H1 (cell line): ENCODE data around the gene WDR5. TPM values are rescaled to one million over a fixed set of nuclear protein-coding genes. Genes with fewer than 3 reads are reported as not detected.
A peak's percentile ranks its signal among the peaks of the same experiment; 100 is the strongest.

Experiments used
- CTCF ChIA-PET: fragments of 300-600 bp; sonication (Branson Sonifier 250); formaldehyde crosslinking; loops from one replicate; lab custom pipeline; 2021; ENCODE audit not compliant: partially characterized antibody; lab: Charles Lee
- POLR2A ChIA-PET: fragments of 300-600 bp; sonication (Branson Sonifier 250); formaldehyde crosslinking; loops from one replicate; lab custom pipeline; 2021; ENCODE audit warnings: inconsistent platforms; ENCODE audit not compliant: partially characterized antibody; lab: Charles Lee
- DNase-seq, 2 experiments: peaks; one replicate each; pipeline versions ENCODE4 v3.0.0 to v3.0.0-alpha.2; 2010 to 2022; ENCODE audit warnings: low spot score in 2 of 2, low read depth in 1 of 2, mixed read lengths in 1 of 2
- FAIRE-seq: peaks from 2 replicates; lab custom pipeline; 2011; peaks lifted over from hg19 to GRCh38; lab: Jason Lieb, UNC
- H2AFZ ChIP-seq: 2 replicates; pipeline ENCODE4 v1.8.1; 2012; ENCODE audit warnings: low read length, inconsistent platforms
- H2AK5ac ChIP-seq: 2 replicates; pipeline ENCODE4 v1.6.1; 2013; ENCODE audit warnings: low read depth, low read length
- H2BK120ac ChIP-seq: replicated peaks from 2 replicates; pipeline ENCODE3; 2013; ENCODE audit warnings: low read depth, low read length, inconsistent platforms
- H2BK12ac ChIP-seq: 2 replicates; pipeline ENCODE4 v1.6.1; 2013; ENCODE audit warnings: low read depth, low read length
- H2BK15ac ChIP-seq: 2 replicates; pipeline ENCODE4 v1.6.1; 2013; ENCODE audit warnings: low read length
- H2BK20ac ChIP-seq: 2 replicates; pipeline ENCODE4 v1.6.1; 2013; ENCODE audit warnings: low read length
- H2BK5ac ChIP-seq: 2 replicates; pipeline ENCODE4 v1.6.1; 2013; ENCODE audit warnings: low read depth, low read length
- H3K14ac ChIP-seq: 2 replicates; pipeline ENCODE4 v1.6.1; 2013; ENCODE audit warnings: inconsistent platforms; ENCODE audit not compliant: insufficient read length
- H3K18ac ChIP-seq: 2 replicates; pipeline ENCODE4 v1.6.1; 2013; ENCODE audit warnings: low read length; ENCODE audit errors: extremely low read depth
- H3K23ac ChIP-seq: 2 replicates; pipeline ENCODE4 v1.6.1; 2013; ENCODE audit warnings: inconsistent platforms; ENCODE audit not compliant: insufficient read length
- H3K23me2 ChIP-seq: 2 replicates; pipeline ENCODE4 v1.6.1; 2013; ENCODE audit warnings: low read depth, low read length
- H3K27ac ChIP-seq: 2 replicates; pipeline ENCODE4 v1.6.1; 2011; ENCODE audit warnings: low read depth, low read length, inconsistent platforms
- H3K27me3 ChIP-seq, 4 experiments: replicated peaks in 1 of 4; 1 replicate in 1 of 4; 2 replicates in 3 of 4; pipeline versions ENCODE4 v1.6.1 to v1.8.1; 2011 to 2013; ENCODE audit warnings: low read length in 3 of 4, mild to moderate bottlenecking in 3 of 4, inconsistent platforms in 2 of 4, mixed read lengths in 2 of 4, moderate library complexity in 1 of 4; ENCODE audit not compliant: control insufficient read depth in 3 of 4, insufficient read depth in 3 of 4; ENCODE audit errors: extremely low read depth in 1 of 4
- H3K36me3 ChIP-seq, 4 experiments: 2 replicates each; pipeline versions ENCODE4 v1.6.1 to v1.8.1; 2011 to 2013; ENCODE audit warnings: mild to moderate bottlenecking in 4 of 4, low read length in 3 of 4, moderate library complexity in 2 of 4, control low read depth in 1 of 4, inconsistent platforms in 1 of 4; ENCODE audit not compliant: insufficient read depth in 4 of 4, control insufficient read depth in 2 of 4
- H3K4ac ChIP-seq: replicated peaks from 2 replicates; pipeline ENCODE3; 2013; ENCODE audit warnings: low read length, low read depth, mixed read lengths, inconsistent platforms; ENCODE audit not compliant: insufficient read length
- H3K4me1 ChIP-seq, 4 experiments: replicated peaks in 1 of 4; 1 replicate in 1 of 4; 2 replicates in 3 of 4; pipeline versions ENCODE4 v1.6.1 to v1.8.1; 2011 to 2013; ENCODE audit warnings: low read length in 3 of 4, inconsistent platforms in 2 of 4, mixed read lengths in 1 of 4; ENCODE audit not compliant: insufficient read depth in 4 of 4, control insufficient read depth in 3 of 4
- H3K4me2 ChIP-seq, 2 experiments: 2 replicates each; pipeline versions ENCODE4 v1.6.1 to v1.8.1; 2011 to 2013; ENCODE audit warnings: low read depth in 2 of 2, low read length in 2 of 2, control low read depth in 1 of 2, inconsistent platforms in 1 of 2, mild to moderate bottlenecking in 1 of 2; ENCODE audit not compliant: insufficient read depth in 1 of 2
- H3K4me3 ChIP-seq, 4 experiments: fragments of 200-600, 300-600 bp in 1 of 4; sonication (generic), shearing (Covaris generic), sonication (Bioruptor Twin) in 1 of 4; 2 replicates each; pipeline versions ENCODE4 v1.5.1 to v1.8.1; 2011 to 2016; ENCODE audit warnings: low read length in 4 of 4, low read depth in 3 of 4, control low read depth in 2 of 4, inconsistent platforms in 2 of 4, mild to moderate bottlenecking in 2 of 4, mixed read lengths in 1 of 4, moderate library complexity in 1 of 4; ENCODE audit not compliant: insufficient read depth in 2 of 4; ENCODE audit errors: extremely low read depth in 1 of 4
- H3K56ac ChIP-seq: replicated peaks from 2 replicates; pipeline ENCODE3; 2013; ENCODE audit warnings: low read depth, mild to moderate bottlenecking, mixed read lengths, low read length, inconsistent platforms; ENCODE audit not compliant: insufficient read length
- H3K79me1 ChIP-seq: 2 replicates; pipeline ENCODE4 v1.6.1; 2013; ENCODE audit warnings: low read depth, low read length, control low read depth
- H3K79me2 ChIP-seq, 2 experiments: 2 replicates each; pipeline versions ENCODE4 v1.6.1 to v1.8.1; 2012 to 2013; ENCODE audit warnings: low read length in 2 of 2, mild to moderate bottlenecking in 2 of 2, inconsistent platforms in 1 of 2; ENCODE audit not compliant: insufficient read depth in 2 of 2, control insufficient read depth in 1 of 2
- H3K9ac ChIP-seq, 4 experiments: replicated peaks in 1 of 4; 1 replicate in 1 of 4; 2 replicates in 3 of 4; pipeline versions ENCODE4 v1.6.1 to v1.8.1; 2011 to 2013; ENCODE audit warnings: low read depth in 3 of 4, low read length in 3 of 4, control low read depth in 2 of 4, mild to moderate bottlenecking in 2 of 4, moderate library complexity in 2 of 4, inconsistent platforms in 1 of 4; ENCODE audit errors: extremely low read depth in 1 of 4
- H3K9me3 ChIP-seq, 2 experiments: 2 replicates each; pipeline versions ENCODE4 v1.6.1 to v1.8.1; 2012 to 2013; ENCODE audit warnings: mild to moderate bottlenecking in 2 of 2, moderate library complexity in 2 of 2, control low read depth in 1 of 2, inconsistent platforms in 1 of 2, low read depth in 1 of 2, low read length in 1 of 2, mixed read lengths in 1 of 2; ENCODE audit not compliant: insufficient read depth in 2 of 2
- H4K20me1 ChIP-seq, 2 experiments: replicated peaks in 1 of 2; 2 replicates each; pipeline versions ENCODE3 to v1.8.1; 2011 to 2013; ENCODE audit warnings: inconsistent platforms in 2 of 2, low read length in 2 of 2, mild to moderate bottlenecking in 1 of 2; ENCODE audit not compliant: insufficient read depth in 2 of 2, control insufficient read depth in 1 of 2
- H4K5ac ChIP-seq: 2 replicates; pipeline ENCODE4 v1.6.1; 2013; ENCODE audit warnings: low read length, low read depth, mixed read lengths, inconsistent platforms; ENCODE audit not compliant: insufficient read length
- H4K8ac ChIP-seq: 2 replicates; pipeline ENCODE4 v1.8.0; 2013; ENCODE audit warnings: mild to moderate bottlenecking, moderate library complexity, low read length, inconsistent platforms; ENCODE audit not compliant: insufficient read depth; ENCODE audit errors: extremely low read depth
- H4K91ac ChIP-seq: replicated peaks from 2 replicates; pipeline ENCODE3; 2013; ENCODE audit warnings: low read length, mixed read lengths, inconsistent platforms; ENCODE audit not compliant: insufficient read length
- BCL11A ChIP-seq, 2 experiments: IDR thresholded peaks; one replicate each; pipeline ENCODE4 v1.6.1; 2011; ENCODE audit warnings: low read depth in 2 of 2, low read length in 2 of 2, mild to moderate bottlenecking in 2 of 2
- CHD1 ChIP-seq: IDR thresholded peaks from 2 replicates; pipeline ENCODE4 v1.6.1; 2012; ENCODE audit warnings: low read depth, low read length, improper control_type of control experiment
- CHD2 ChIP-seq: IDR thresholded peaks from 2 replicates; pipeline ENCODE4 v1.6.1; 2012; ENCODE audit warnings: low read length, improper control_type of control experiment
- EZH2 ChIP-seq: fragments of 200-600 bp; sonication (generic); IDR thresholded peaks from 2 replicates; pipeline ENCODE4 v1.7.1; 2012; ENCODE audit warnings: low read depth, mild to moderate bottlenecking, moderate library complexity, low read length, inconsistent platforms; ENCODE audit not compliant: severe bottlenecking
- GABPA ChIP-seq: IDR thresholded peaks from 2 replicates; pipeline ENCODE4 v1.6.1; 2011; ENCODE audit warnings: mild to moderate bottlenecking, low read length, moderate library complexity, borderline replicate concordance; ENCODE audit not compliant: insufficient read depth
- JUN ChIP-seq: IDR thresholded peaks from 2 replicates; pipeline ENCODE4 v1.6.1; 2011; ENCODE audit warnings: low read depth, mild to moderate bottlenecking, improper control_type of control experiment, low read length
- KDM4A ChIP-seq: IDR thresholded peaks from one replicate; pipeline ENCODE4 v1.7.1; 2012; ENCODE audit warnings: low read depth, mild to moderate bottlenecking, moderate library complexity, low read length, inconsistent platforms; ENCODE audit not compliant: severe bottlenecking
- POLR2A ChIP-seq, 2 experiments: IDR thresholded peaks; 1 replicate in 1 of 2; 2 replicates in 1 of 2; pipeline ENCODE4 v1.6.1; 2011; ENCODE audit warnings: low read depth in 2 of 2, low read length in 2 of 2, mild to moderate bottlenecking in 2 of 2; ENCODE audit errors: control extremely low read depth in 1 of 2
- RXRA ChIP-seq: IDR thresholded peaks from 2 replicates; pipeline ENCODE4 v1.6.1; 2011; ENCODE audit warnings: low read depth, mild to moderate bottlenecking, low read length, moderate library complexity; ENCODE audit not compliant: insufficient read depth
- SP4 ChIP-seq: IDR thresholded peaks from 2 replicates; pipeline ENCODE4 v1.6.1; 2012; ENCODE audit warnings: low read length, inconsistent platforms
- WGBS, 2 experiments: shearing (Covaris generic) in 1 of 2; methylation state at CpG; one replicate each; pipeline versions ENCODE4 v1.1.6 to v1.1.7; 2013 to 2015; ENCODE audit warnings: low lambda C conversion rate in 2 of 2, mixed read lengths in 2 of 2, inconsistent platforms in 1 of 2, low coverage in 1 of 2, missing lambda C conversion rate in 1 of 2; ENCODE audit not compliant: insufficient replicate concordance in 2 of 2, insufficient coverage in 1 of 2, insufficient read length in 1 of 2; ENCODE audit errors: extremely low coverage in 1 of 2, missing lambda C conversion rate in 1 of 2; 5-methylcytosine and 5-hydroxymethylcytosine counted together
- polyA plus RNA-seq, 7 experiments: library from polyadenylated mRNA; depleted of rRNA in 3 of 7; stranded (reverse) in 5 of 7; unstranded in 2 of 7; fragments of >200 nt in 5 of 7; fragments of 200-250 nt in 2 of 7; gene quantifications; 1 replicate in 5 of 7; 2 replicates in 1 of 7; 4 replicates in 1 of 7; pipeline versions ENCODE4 v1.2.1 to v1.2.3, GENCODE V29; 2011 to 2013; ENCODE audit warnings: missing spikeins in 2 of 7, mixed read lengths in 2 of 7
- total RNA-seq: library from RNA; stranded (reverse); fragmentation: NEBNext Ultra II Directional; extraction: Animal tissue kit (Norgen Biotek cat#: 25700); gene quantifications from 2 replicates; pipeline ENCODE4 v1.2.1, GENCODE V29; 2021

Gene WDR5
- total and polyA plus RNA-seq, 2 of the 8 experiments (the other 6 are each of a cell fraction or from before 2014, with no cell fraction given), result 38.4 to 68.1 TPM

- no peak overlapping the region for H2AK5ac ChIP-seq
- H3K4ac ChIP-seq, result no peak overlapping the region
- FAIRE-seq, result no peak
- no peaks in the 10 kb centered on the region for H3K23me2 ChIP-seq
- no peaks in the 10 kb centered on the region for H3K36me3 ChIP-seq
- no peak overlapping the region for H4K5ac ChIP-seq
- H3K4me2 ChIP-seq, result no peak overlapping the region
- 0 out of 2 replicates have a peak overlapping the region, but pooled peaks have one; percentile 17 for H2BK12ac ChIP-seq
- H3K23ac ChIP-seq, result no peak overlapping the region
- H3K9me3 ChIP-seq, result peaks cover 0 to 6% of the 10 kb centered on the region in 2 experiments; a peak in 2 of 4 replicates
- H2BK15ac ChIP-seq, result 0 out of 2 replicates have a peak overlapping the region, but pooled peaks have one; percentile 72
- 92% methylated on average over 27 of the region's 31 CpGs; no CpG with 5 or more reads in 1 of the 2 experiments for WGBS, 2 experiments
- TF ChIP-seq GABPA, result no peak
- no peak for TF ChIP-seq POLR2A (IDR thresholded peaks at IDR 0.05; ENCODE audit: control extremely low read depth in 1 of 2, low read depth in 2 of 2, low read length in 2 of 2)
- no peak for TF ChIP-seq RXRA
- no peak for TF ChIP-seq SP4
- no peak for TF ChIP-seq BCL11A (IDR thresholded peaks at IDR 0.05; ENCODE audit: low read depth in 2 of 2, low read length in 2 of 2)
- no peak for TF ChIP-seq JUN
- TF ChIP-seq EZH2, result no peak
- no peak for TF ChIP-seq KDM4A
- no peak for TF ChIP-seq CHD1
- no peak for TF ChIP-seq CHD2
- TF ChIP-seq, all 59 proteins: peak for 0
- peaks cover 0 to 20% (median 12%) of the 10 kb centered on the region in 4 experiments; a peak in 6 of 7 replicates for H3K4me1 ChIP-seq
- H2AFZ ChIP-seq, result no peak overlapping the region
- no peak overlapping the region for H3K9ac ChIP-seq
- H3K79me1 ChIP-seq, result no peaks in the 10 kb centered on the region
- H3K4me3 ChIP-seq, result no peak overlapping the region
- no peaks in the 10 kb centered on the region for H4K20me1 ChIP-seq
- 0 out of 2 replicates have a peak overlapping the region, but pooled peaks have one; percentile 9 for H2BK5ac ChIP-seq
- no peak overlapping the region for H3K56ac ChIP-seq
- CTCF ChIA-PET, result interaction anchor here (0.6 to 4.9 kb wide), 19 partner anchors 8 to 273 kb away, joined by 3 to 53 read pairs (median 6); no protein-coding TSS in a partner anchor
- DNase-seq, result no peak
- H3K79me2 ChIP-seq, result no peaks in the 10 kb centered on the region
- H2BK120ac ChIP-seq, result no peak overlapping the region
- no peak overlapping the region for H2BK20ac ChIP-seq
- POLR2A ChIA-PET, result interaction anchor here (0.6 to 0.7 kb wide), 2 partner anchors 88 to 184 kb away, joined by 3 read pairs; no protein-coding TSS in a partner anchor
- H3K18ac ChIP-seq, result no peak overlapping the region
- no peak overlapping the region for H3K14ac ChIP-seq
- no peak overlapping the region for H4K91ac ChIP-seq
- no peak overlapping the region; the same call in 1 of the 2 replicates for H4K8ac ChIP-seq
- no peaks in the 10 kb centered on the region for H3K27me3 ChIP-seq
- no peak overlapping the region for H3K27ac ChIP-seq
Measured at GRCh38 chr9:134172198-134173126, 36.6 kb downstream of the WDR5 start.
